A673 (cell line): ENCODE data around the gene DCUN1D3.

Experiments
- EZH2 ChIP-seq: fragments of 200-600 bp; sonication (generic); IDR thresholded peaks from 2 replicates; pipeline ENCODE4 v1.6.1; 2017; ENCODE audit warnings: borderline replicate concordance, low read depth, mild to moderate bottlenecking, mixed read lengths, antibody characterized with exemption, low read length; ENCODE audit not compliant: poor library complexity, severe bottlenecking
- TF ChIP-seq, protein P1 (sequence below): fragments of 300-800, 200-600 bp; sonication (generic); conservative IDR thresholded peaks from 2 replicates; pipeline ENCODE4 v1.5.1; 2017; ENCODE audit warnings: low read depth, mild to moderate bottlenecking, antibody characterized with exemption, low read length, moderate library complexity, mixed read lengths

- TF ChIP-seq, protein P1, sequence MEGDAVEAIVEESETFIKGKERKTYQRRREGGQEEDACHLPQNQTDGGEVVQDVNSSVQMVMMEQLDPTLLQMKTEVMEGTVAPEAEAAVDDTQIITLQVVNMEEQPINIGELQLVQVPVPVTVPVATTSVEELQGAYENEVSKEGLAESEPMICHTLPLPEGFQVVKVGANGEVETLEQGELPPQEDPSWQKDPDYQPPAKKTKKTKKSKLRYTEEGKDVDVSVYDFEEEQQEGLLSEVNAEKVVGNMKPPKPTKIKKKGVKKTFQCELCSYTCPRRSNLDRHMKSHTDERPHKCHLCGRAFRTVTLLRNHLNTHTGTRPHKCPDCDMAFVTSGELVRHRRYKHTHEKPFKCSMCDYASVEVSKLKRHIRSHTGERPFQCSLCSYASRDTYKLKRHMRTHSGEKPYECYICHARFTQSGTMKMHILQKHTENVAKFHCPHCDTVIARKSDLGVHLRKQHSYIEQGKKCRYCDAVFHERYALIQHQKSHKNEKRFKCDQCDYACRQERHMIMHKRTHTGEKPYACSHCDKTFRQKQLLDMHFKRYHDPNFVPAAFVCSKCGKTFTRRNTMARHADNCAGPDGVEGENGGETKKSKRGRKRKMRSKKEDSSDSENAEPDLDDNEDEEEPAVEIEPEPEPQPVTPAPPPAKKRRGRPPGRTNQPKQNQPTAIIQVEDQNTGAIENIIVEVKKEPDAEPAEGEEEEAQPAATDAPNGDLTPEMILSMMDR = no peak
- TF ChIP-seq EZH2 = no peak
These were observed 34.6 kb downstream of the DCUN1D3 start for GRCh38 chr16:20865420-20866131.
